ENCODE results near the gene VWA7. TPM values are rescaled to one million over a fixed set of nuclear protein-coding genes. Genes with fewer than 3 reads are reported as not detected.

VWA7 gene
- polyA plus RNA-seq, 2 of the 4 experiments (the other 2 are of a cell fraction): 1.1 TPM

- no peak for TF ChIP-seq HES2 (IDR thresholded peaks at IDR 0.05)
- no peak for TF ChIP-seq POLR2A (IDR thresholded peaks at IDR 0.05; ENCODE audit: low read length)
- no peak for TF ChIP-seq PHF8 (IDR thresholded peaks at IDR 0.05; ENCODE audit: borderline replicate concordance, low read depth)
- no peak for TF ChIP-seq SMC3 (IDR thresholded peaks at IDR 0.05)
- no peak for TF ChIP-seq EHF (CRISPR knock-in tag; IDR thresholded peaks at IDR 0.05)
- TF ChIP-seq NFE2L2 (conservative IDR thresholded peaks at IDR 0.05; ENCODE audit: low read length): no peak
- TF ChIP-seq MAZ (IDR thresholded peaks at IDR 0.05; ENCODE audit: borderline replicate concordance, low read depth, low read length): no peak
- TF ChIP-seq FOXS1 (CRISPR knock-in tag; IDR thresholded peaks at IDR 0.05): no peak
- no peak for TF ChIP-seq TP53 (CRISPR knock-in tag; IDR thresholded peaks at IDR 0.05)
- TF ChIP-seq ATOH8 (CRISPR knock-in tag; IDR thresholded peaks at IDR 0.05; ENCODE audit: low read depth): no peak
- TF ChIP-seq, protein P1, sequence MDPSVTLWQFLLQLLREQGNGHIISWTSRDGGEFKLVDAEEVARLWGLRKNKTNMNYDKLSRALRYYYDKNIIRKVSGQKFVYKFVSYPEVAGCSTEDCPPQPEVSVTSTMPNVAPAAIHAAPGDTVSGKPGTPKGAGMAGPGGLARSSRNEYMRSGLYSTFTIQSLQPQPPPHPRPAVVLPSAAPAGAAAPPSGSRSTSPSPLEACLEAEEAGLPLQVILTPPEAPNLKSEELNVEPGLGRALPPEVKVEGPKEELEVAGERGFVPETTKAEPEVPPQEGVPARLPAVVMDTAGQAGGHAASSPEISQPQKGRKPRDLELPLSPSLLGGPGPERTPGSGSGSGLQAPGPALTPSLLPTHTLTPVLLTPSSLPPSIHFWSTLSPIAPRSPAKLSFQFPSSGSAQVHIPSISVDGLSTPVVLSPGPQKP (IDR thresholded peaks at IDR 0.05; ENCODE audit: low read depth, low read length): no peak
- no peaks in the 10 kb centered on the region for H3K9me3 ChIP-seq
- FAIRE-seq (no peak), DNase-seq (ENCODE audit: low read depth in 1 of 2, low spot score in 1 of 2) (no peak), ATAC-seq (no peak)
- POLR2A ChIA-PET: interaction anchor here (2.6 kb wide), 1 partner anchor 9 kb away, joined by 18 read pairs; the partner anchor contains the start of gene LSM2
- no peak overlapping the region for H3K27ac ChIP-seq
- H3K4me1 ChIP-seq: peaks cover 20% of the 10 kb centered on the region; the same call in 2 of the 3 replicates
- CTCF ChIA-PET: interaction anchor here (3.3 to 3.8 kb wide), 2 partner anchors 8 to 33 kb away, joined by 19 to 27 read pairs; partner anchors contain the start of gene LSM2
- no peak overlapping the region for H3K4me2 ChIP-seq
- no peak overlapping the region for H3K4me3 ChIP-seq
- WGBS (ENCODE audit: missing lambda C conversion rate): 91% methylated on average over 5 of the region's 5 CpGs
Observed at GRCh38 chr6:31797588-31797987, 20.5 kb upstream of the VWA7 start.

GRCh38 chr6:31796993-31797385, 19.9 kb upstream of the VWA7 start:
- Histone ChIP-seq H3K4me1 (peaks cover 23% of the 10 kb centered on the region; the same call in 2 of the 3 replicates), H3K4me3 (no peak overlapping the region), H3K9me3 (no peaks in the 10 kb centered on the region), H3K4me2 (no peak overlapping the region), H3K27ac (no peak overlapping the region)
- 96% methylated on average over 2 of the region's 2 CpGs for WGBS (ENCODE audit: missing lambda C conversion rate)
- ChIA-PET POLR2A (interaction anchor here (2.6 kb wide), 1 partner anchor 10 kb away, joined by 18 read pairs; the partner anchor contains the start of gene LSM2), CTCF (interaction anchor here (1.2 to 3.8 kb wide), 6 partner anchors 8 to 250 kb away, joined by 3 to 27 read pairs (median 7); partner anchors contain the start of genes HSPA1B, LSM2 and NFKBIL1)
- TF ChIP-seq, protein P1 (IDR thresholded peaks at IDR 0.05; ENCODE audit: low read depth, low read length): no peak
- TF ChIP-seq EP300 (IDR thresholded peaks at IDR 0.05): no peak
- TF ChIP-seq HOXB13 (CRISPR knock-in tag; IDR thresholded peaks at IDR 0.05; ENCODE audit: low read depth): no peak
- TF ChIP-seq JUNB (IDR thresholded peaks at IDR 0.05): no peak
- no peak for TF ChIP-seq CBX8 (IDR thresholded peaks at IDR 0.05)
- TF ChIP-seq KDM1A (IDR thresholded peaks at IDR 0.05; ENCODE audit: low read depth): no peak
- TF ChIP-seq MAZ (IDR thresholded peaks at IDR 0.05; ENCODE audit: borderline replicate concordance, low read depth, low read length): no peak
- no peak for TF ChIP-seq KDM5A (IDR thresholded peaks at IDR 0.05)
- TF ChIP-seq NR3C1 (IDR thresholded peaks at IDR 0.05): no peak
- no peak for TF ChIP-seq TFCP2L1 (CRISPR knock-in tag; IDR thresholded peaks at IDR 0.05)
- TF ChIP-seq GATA3 (IDR thresholded peaks at IDR 0.05; ENCODE audit: borderline replicate concordance): no peak
- TF ChIP-seq BHLHE40 (IDR thresholded peaks at IDR 0.05; ENCODE audit: low read depth, low read length): no peak
- no peak for TF ChIP-seq EHF (CRISPR knock-in tag; IDR thresholded peaks at IDR 0.05)
- ATAC-seq (no peak), FAIRE-seq (no peak), DNase-seq (ENCODE audit: low read depth in 1 of 2, low spot score in 1 of 2) (no peak)
